ENCODE data around the gene PPP1R13L.

GRCh38 chr19:45424191-45425058, 19.6 kb upstream of the PPP1R13L start:
- TF ChIP-seq, protein P1, sequence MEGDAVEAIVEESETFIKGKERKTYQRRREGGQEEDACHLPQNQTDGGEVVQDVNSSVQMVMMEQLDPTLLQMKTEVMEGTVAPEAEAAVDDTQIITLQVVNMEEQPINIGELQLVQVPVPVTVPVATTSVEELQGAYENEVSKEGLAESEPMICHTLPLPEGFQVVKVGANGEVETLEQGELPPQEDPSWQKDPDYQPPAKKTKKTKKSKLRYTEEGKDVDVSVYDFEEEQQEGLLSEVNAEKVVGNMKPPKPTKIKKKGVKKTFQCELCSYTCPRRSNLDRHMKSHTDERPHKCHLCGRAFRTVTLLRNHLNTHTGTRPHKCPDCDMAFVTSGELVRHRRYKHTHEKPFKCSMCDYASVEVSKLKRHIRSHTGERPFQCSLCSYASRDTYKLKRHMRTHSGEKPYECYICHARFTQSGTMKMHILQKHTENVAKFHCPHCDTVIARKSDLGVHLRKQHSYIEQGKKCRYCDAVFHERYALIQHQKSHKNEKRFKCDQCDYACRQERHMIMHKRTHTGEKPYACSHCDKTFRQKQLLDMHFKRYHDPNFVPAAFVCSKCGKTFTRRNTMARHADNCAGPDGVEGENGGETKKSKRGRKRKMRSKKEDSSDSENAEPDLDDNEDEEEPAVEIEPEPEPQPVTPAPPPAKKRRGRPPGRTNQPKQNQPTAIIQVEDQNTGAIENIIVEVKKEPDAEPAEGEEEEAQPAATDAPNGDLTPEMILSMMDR (IDR thresholded peaks at IDR 0.05; ENCODE audit: low read depth, low read length), result no peak
- TF ChIP-seq EZH2phosphoT487 (IDR thresholded peaks at IDR 0.05; ENCODE audit: low read depth), result no peak
